22Rv1 (cell line): ENCODE data around the gene FREM2.

Experiments
- H3K27ac ChIP-seq: fragments of 450-650 bp; 2 replicates; pipeline ENCODE4 v1.5.1; 2017
- CTCF ChIP-seq: fragments of 450-650 bp; IDR thresholded peaks from 2 replicates; pipeline ENCODE4 v1.5.1; 2017; ENCODE audit warnings: mild to moderate bottlenecking
- ZFX ChIP-seq: fragments of 450-650 bp; IDR thresholded peaks from 2 replicates; pipeline ENCODE4 v1.6.1; 2017; ENCODE audit warnings: antibody characterized with exemption, borderline replicate concordance

FREM2 gene

GRCh38 chr13:38777347-38778119, 90.7 kb downstream of the FREM2 start:
- TF ChIP-seq CTCF: no peak
- TF ChIP-seq ZFX: no peak
- H3K27ac ChIP-seq: no peak overlapping the region

DNA sequence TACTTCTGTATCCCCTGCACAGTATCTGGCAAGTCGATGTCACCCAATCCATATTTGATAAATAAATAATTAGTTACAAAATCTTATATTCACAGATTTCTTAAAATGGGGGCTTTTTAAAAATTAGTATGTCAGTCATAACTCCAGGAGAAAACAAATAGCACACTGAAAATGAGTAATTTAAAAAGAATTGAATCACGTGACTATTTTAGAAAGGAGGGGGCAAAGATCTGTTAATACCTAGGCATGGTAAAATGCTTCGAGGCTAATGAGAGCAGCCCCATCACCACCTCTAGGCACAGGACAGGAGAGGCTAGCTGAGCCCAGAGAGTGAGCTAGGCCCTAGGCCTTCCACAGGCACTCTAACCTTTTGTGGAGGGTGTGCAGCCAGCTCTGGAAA, 94.7 kb downstream of the FREM2 start:
- H3K27ac ChIP-seq: no peak overlapping the region
- no peak for TF ChIP-seq ZFX
- no peak for TF ChIP-seq CTCF

DNA sequence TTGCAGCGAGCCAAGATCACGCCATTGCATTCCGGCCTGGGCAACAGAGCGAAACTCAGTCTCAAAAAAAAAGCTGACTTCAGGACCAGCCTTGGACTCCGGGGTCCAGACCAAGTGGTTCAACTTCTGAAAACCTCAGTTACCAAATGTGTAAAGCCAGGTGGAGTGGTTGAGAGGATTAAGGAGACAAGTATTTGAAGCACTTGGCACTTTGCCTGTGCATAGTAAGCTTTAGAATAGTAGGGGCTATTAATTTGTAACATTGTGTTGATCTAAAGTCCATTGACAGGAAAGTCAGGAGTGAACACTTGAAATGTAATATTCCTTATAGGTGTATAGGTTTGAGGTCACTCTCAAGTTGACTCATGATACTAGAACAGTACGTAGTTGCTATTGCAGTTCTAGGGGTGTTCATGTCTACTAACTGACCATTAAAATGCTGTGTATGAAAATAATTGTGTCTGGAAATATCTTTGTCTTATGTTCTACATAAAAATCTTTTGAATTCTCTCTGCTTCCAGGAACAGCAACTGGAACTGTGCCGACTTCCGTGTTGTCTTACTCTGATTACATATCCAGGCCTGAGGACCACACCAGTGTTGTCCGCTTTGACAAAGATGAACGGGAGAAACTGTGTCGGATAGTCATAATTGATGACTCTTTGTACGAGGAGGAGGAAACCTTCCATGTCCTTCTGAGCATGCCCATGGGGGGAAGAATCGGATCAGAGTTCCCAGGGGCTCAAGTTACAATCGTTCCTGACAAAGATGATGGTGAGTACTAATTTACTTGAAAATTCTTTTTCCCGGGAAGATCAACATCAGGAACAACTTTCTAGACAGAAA, 97.4 kb downstream of the FREM2 start:
- H3K27ac ChIP-seq: no peak overlapping the region
- TF ChIP-seq ZFX: no peak
- TF ChIP-seq CTCF: no peak

GRCh38 chr13:38785042-38785441, 98.2 kb downstream of the FREM2 start:
- TF ChIP-seq CTCF: no peak
- TF ChIP-seq ZFX: no peak
- no peak overlapping the region for H3K27ac ChIP-seq

DNA sequence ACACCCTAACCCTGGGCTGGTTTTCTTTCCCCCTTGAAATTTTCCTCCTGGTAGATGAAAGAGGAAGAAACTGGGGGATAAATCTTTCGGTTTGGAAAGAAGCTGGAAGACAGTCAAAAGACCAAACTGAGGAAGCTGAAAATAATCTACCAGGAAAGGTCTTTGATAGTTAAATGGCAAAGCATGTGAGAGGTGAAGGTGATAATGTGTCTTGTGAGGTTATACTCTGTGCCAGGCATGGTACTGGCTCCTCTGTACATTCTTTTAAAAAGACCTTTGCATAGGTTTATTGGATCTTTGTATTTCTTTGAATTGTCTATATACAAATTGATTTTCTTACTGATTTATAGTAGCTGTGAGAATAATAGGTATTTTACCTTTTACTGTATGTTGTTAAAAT, 98.6 kb downstream of the FREM2 start:
- H3K27ac ChIP-seq: no peak overlapping the region
- TF ChIP-seq CTCF: no peak
- TF ChIP-seq ZFX: no peak

DNA sequence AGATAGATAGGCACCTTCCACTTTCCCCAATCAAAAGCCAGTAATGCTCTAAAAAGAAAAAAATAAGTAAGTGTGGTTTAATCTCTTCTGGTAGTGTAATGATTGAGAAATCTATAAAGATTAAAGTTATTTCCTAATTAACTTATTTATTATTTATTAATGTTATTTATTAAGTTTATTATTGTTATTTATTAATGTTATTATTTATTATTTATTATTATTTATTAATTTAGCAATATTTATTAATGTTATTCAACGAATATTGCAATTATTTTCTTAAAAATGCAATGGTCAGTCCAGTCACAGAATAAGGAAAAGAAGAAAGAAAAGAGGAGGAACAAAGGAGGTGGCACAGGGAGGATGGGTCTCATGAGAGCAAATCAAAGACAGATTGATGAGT, 100.7 kb downstream of the FREM2 start:
- TF ChIP-seq ZFX (no peak), CTCF (no peak)
- no peak overlapping the region for H3K27ac ChIP-seq

DNA sequence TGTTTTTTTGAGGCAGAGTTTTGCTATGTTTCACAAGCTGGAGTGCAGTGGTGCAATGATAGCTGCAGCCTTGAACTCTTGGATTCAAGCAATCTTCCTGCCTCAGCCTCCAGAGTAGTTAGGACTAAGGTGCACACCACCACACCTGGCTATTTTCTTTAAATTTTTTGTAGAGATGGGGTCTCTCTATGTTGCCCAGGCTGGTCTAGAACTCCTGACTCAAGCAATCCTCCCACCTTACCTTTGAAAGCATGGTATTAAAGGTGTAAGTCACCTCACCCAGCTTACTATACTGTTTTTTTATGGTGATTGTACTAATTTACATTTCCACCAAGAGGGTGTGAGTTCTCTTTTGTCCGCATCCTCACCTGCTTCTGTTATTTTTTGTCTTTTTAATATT, 110.0 kb downstream of the FREM2 start:
- H3K27ac ChIP-seq: no peak overlapping the region
- TF ChIP-seq ZFX (no peak), CTCF (no peak)
